CD14-positive monocyte (primary cell): ENCODE results near the gene DOCK8. TPM values are rescaled to one million over a fixed set of nuclear protein-coding genes. Genes with fewer than 3 reads are reported as not detected.
A peak's percentile ranks its signal among the peaks of the same experiment; 100 is the strongest.

Experiments used
- DNase-seq, 3 donors: peaks; one replicate each; pipeline ENCODE4 v3.0.0-alpha.2; 2011 to 2022
- H2AFZ ChIP-seq: 2 replicates; pipeline ENCODE4 v1.6.0; 2012; ENCODE audit warnings: mild to moderate bottlenecking, low read depth, low read length, inconsistent platforms; ENCODE audit not compliant: insufficient read depth, poor library complexity, severe bottlenecking
- H3K27ac ChIP-seq, 2 donors: 1 replicate in 1 of 2; 2 replicates in 1 of 2; pipeline ENCODE4 v1.5.1; 2012 to 2013; ENCODE audit warnings: low read length in 2 of 2, control low read depth in 1 of 2, inconsistent platforms in 1 of 2, low read depth in 1 of 2, mild to moderate bottlenecking in 1 of 2
- H3K27me3 ChIP-seq, 2 donors: one replicate each; pipeline versions ENCODE4 v1.6.0 to v1.6.1; 2011 to 2013; ENCODE audit warnings: low read length in 2 of 2; ENCODE audit not compliant: control insufficient read depth in 2 of 2, insufficient read depth in 2 of 2
- H3K36me3 ChIP-seq, 2 donors: replicated peaks in 1 of 2; 1 replicate in 1 of 2; 2 replicates in 1 of 2; pipeline versions ENCODE4 v1.5.1 to v1.6.1; 2012 to 2013; ENCODE audit warnings: low read length in 2 of 2, control low read depth in 1 of 2, inconsistent platforms in 1 of 2, mild to moderate bottlenecking in 1 of 2; ENCODE audit not compliant: insufficient read depth in 2 of 2, control insufficient read depth in 1 of 2
- H3K4me1 ChIP-seq, 2 donors: 1 replicate in 1 of 2; 2 replicates in 1 of 2; pipeline versions ENCODE4 v1.5.1 to v1.6.1; 2012 to 2013; ENCODE audit warnings: low read length in 2 of 2, control low read depth in 1 of 2, inconsistent platforms in 1 of 2, mild to moderate bottlenecking in 1 of 2, moderate library complexity in 1 of 2; ENCODE audit not compliant: insufficient read depth in 2 of 2, control insufficient read depth in 1 of 2
- H3K4me2 ChIP-seq: replicated peaks from 2 replicates; pipeline ENCODE3; 2012; ENCODE audit warnings: low read length, moderate library complexity, mild to moderate bottlenecking; ENCODE audit not compliant: poor library complexity, severe bottlenecking; ENCODE audit errors: extremely low read depth
- H3K4me3 ChIP-seq, 3 experiments: fragments of 200-600 bp in 1 of 3; sonication (generic) in 1 of 3; replicated peaks in 1 of 3; 1 replicate in 2 of 3; 2 replicates in 1 of 3; pipeline ENCODE4 v1.5.1; 2011 to 2013; ENCODE audit warnings: low read length in 3 of 3, mild to moderate bottlenecking in 3 of 3, control low read depth in 2 of 3, low read depth in 2 of 3, inconsistent platforms in 1 of 3, moderate library complexity in 1 of 3
- H3K79me2 ChIP-seq: 2 replicates; pipeline ENCODE4 v1.6.0; 2012; ENCODE audit warnings: mild to moderate bottlenecking, control low read depth, inconsistent platforms, low read length, moderate library complexity; ENCODE audit not compliant: insufficient read depth
- H3K9ac ChIP-seq: 2 replicates; pipeline ENCODE4 v1.6.0; 2017; ENCODE audit warnings: low read length, mild to moderate bottlenecking; ENCODE audit not compliant: insufficient read depth, poor library complexity, severe bottlenecking
- H3K9me3 ChIP-seq, 2 donors: replicated peaks in 1 of 2; 1 replicate in 1 of 2; 2 replicates in 1 of 2; pipeline versions ENCODE4 v1.5.1 to v1.6.1; 2012 to 2013; ENCODE audit warnings: low read length in 2 of 2, control low read depth in 1 of 2; ENCODE audit not compliant: control insufficient read depth in 1 of 2, insufficient read depth in 1 of 2
- H4K20me1 ChIP-seq: 2 replicates; pipeline ENCODE4 v1.6.0; 2012; ENCODE audit warnings: mild to moderate bottlenecking, low read length, control low read depth, moderate library complexity; ENCODE audit not compliant: insufficient read depth
- H3K27ac Mint-ChIP-seq, 7 donors: one replicate each; pipeline ENCODE4 v1.8.0; 2020; ENCODE audit warnings: mild to moderate bottlenecking in 7 of 7, mixed read lengths in 7 of 7, moderate library complexity in 6 of 7, inconsistent platforms in 2 of 7
- H3K27me3 Mint-ChIP-seq, 3 donors: one replicate each; pipeline ENCODE4 v1.8.0; 2021 to 2022; ENCODE audit warnings: low read depth in 3 of 3, mild to moderate bottlenecking in 3 of 3, mixed read lengths in 3 of 3, moderate library complexity in 3 of 3, inconsistent platforms in 1 of 3
- H3K36me3 Mint-ChIP-seq, 2 donors: one replicate each; pipeline ENCODE4 v1.8.0; 2020; ENCODE audit warnings: mixed read lengths in 2 of 2, inconsistent platforms in 1 of 2, mild to moderate bottlenecking in 1 of 2
- H3K4me1 Mint-ChIP-seq: one replicate; pipeline ENCODE4 v1.8.0; 2020; ENCODE audit warnings: mild to moderate bottlenecking, mixed read lengths
- H3K4me3 Mint-ChIP-seq, 2 donors: one replicate each; pipeline ENCODE4 v1.8.0; 2020; ENCODE audit warnings: mild to moderate bottlenecking in 2 of 2, mixed read lengths in 2 of 2, moderate library complexity in 1 of 2
- H3K9me3 Mint-ChIP-seq, 7 donors: one replicate each; pipeline ENCODE4 v1.8.0; 2020 to 2022; ENCODE audit warnings: mixed read lengths in 7 of 7, mild to moderate bottlenecking in 6 of 7, moderate library complexity in 6 of 7, inconsistent platforms in 2 of 7
- CTCF ChIP-seq: fragments of 200-600 bp; IDR thresholded peaks from one replicate; pipeline ENCODE4 v1.8.0; 2022; ENCODE audit warnings: antibody characterized with exemption, mild to moderate bottlenecking
- WGBS: methylation state at CpG from one replicate; pipeline ENCODE4 v1.1.5; 2013; ENCODE audit warnings: missing lambda C conversion rate; ENCODE audit not compliant: insufficient coverage; 5-methylcytosine and 5-hydroxymethylcytosine counted together
- intact Hi-C, 2 donors: fragments of 100-400 bp; cut with micrococcal nuclease; formaldehyde crosslinking; loops; one replicate each; pipeline versions ENCODE4 v1.15.0 to v1.15.1; 2023
- polyA plus RNA-seq, 3 donors: library from polyadenylated mRNA; depleted of rRNA in 1 of 3; unstranded in 2 of 3; stranded (reverse) in 1 of 3; fragments of 300-500 nt in 2 of 3; fragments of >200 nt in 1 of 3; fragmentation: Illumina TruSeq in 2 of 3; gene quantifications; 1 replicate in 2 of 3; 2 replicates in 1 of 3; pipeline ENCODE4 v1.2.3, GENCODE V29; 2012 to 2021

The DOCK8 gene
- polyA plus RNA-seq, 3 donors = 46.8 to 100 (median 95.4) TPM

DNA sequence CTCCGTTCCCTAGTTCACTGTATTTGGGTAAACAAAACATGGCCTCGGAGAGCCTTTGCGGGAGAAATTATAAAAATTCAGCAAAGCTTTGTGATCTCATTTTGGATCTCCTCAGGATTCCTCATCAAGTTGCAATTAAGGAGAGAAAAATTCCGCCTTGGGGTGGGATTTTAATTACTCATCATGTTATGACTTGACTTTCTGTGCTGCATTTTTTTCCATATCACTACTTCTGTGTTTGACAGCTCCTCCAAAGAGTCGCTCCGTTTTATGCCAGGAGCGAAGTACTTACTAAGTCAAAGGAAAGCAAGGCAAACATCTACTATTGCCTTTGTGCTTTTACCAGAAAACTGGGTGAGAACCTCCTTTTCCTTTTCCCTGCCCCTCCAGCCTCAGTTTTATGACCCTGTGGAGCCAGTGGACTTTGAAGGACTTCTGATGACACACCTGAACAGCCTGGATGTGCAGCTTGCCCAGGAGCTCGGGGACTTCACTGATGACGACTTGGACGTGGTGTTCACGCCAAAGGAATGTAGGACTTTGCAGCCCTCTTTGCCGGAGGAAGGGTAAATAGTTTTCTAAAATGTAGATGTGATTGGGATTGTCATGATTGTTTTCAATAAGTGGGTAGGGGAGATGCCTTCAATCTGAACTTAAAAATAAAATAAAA lies 71.5 kb downstream of the DOCK8 start:
- Histone ChIP-seq H2AFZ (no peak overlapping the region), H3K27me3 (no peaks in the 10 kb centered on the region), H3K4me2 (no peak overlapping the region), H4K20me1 (peaks cover 85% of the 10 kb centered on the region), H3K36me3 (peaks cover 76 to 86% of the 10 kb centered on the region in 2 donors), H3K4me3 (no peak overlapping the region), H3K4me1 (peaks cover 17 to 24% of the 10 kb centered on the region in 2 donors), H3K79me2 (peaks cover 99% of the 10 kb centered on the region), H3K27ac (peak overlapping the region in 1 of 2 donors; percentile 74), H3K9ac (no peak overlapping the region), H3K9me3 (no peaks in the 10 kb centered on the region)
- H3K9me3 Mint-ChIP-seq = no peaks in the 10 kb centered on the region
- 98% methylated on average over 6 of the region's 12 CpGs for WGBS
- peaks cover 75 to 76% of the 10 kb centered on the region in 2 donors for H3K36me3 Mint-ChIP-seq
- intact Hi-C loops = no loop called here
- no peak for TF ChIP-seq CTCF
- no peak for DNase-seq
- peaks cover 30% of the 10 kb centered on the region for H3K4me1 Mint-ChIP-seq
- H3K27ac Mint-ChIP-seq = peak overlapping the region in 2 of 7 donors; percentile 25 to 33
- no peaks in the 10 kb centered on the region for H3K27me3 Mint-ChIP-seq
- H3K4me3 Mint-ChIP-seq = no peak overlapping the region

DNA sequence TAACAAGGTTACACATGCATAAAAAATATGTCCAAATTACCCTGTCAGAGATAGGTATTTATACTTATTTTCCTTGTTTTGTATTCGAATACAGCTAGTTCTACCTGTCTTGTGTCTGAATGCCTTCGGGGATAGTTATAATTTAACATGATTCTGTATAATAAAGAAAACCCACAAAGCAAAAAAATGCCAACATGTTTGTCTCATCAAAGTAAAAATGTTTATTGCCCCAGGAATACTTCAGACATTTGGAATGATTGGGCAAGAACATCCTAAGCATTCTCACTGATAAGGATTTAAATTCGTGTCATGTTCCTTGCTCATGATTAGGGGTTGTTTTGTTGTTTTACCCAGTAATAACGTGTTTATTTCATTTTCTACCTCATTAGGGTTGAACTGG lies 74.5 kb downstream of the DOCK8 start:
- DNase-seq = no peak
- peaks cover 89% of the 10 kb centered on the region for H4K20me1 ChIP-seq
- H3K27ac Mint-ChIP-seq = no peak overlapping the region
- H3K9me3 ChIP-seq = no peaks in the 10 kb centered on the region
- H3K27me3 Mint-ChIP-seq = no peaks in the 10 kb centered on the region
- H3K4me1 Mint-ChIP-seq = peaks cover 10% of the 10 kb centered on the region
- no peak overlapping the region for H3K4me3 Mint-ChIP-seq
- H3K27me3 ChIP-seq = no peaks in the 10 kb centered on the region
- H2AFZ ChIP-seq = no peak overlapping the region
- no peak overlapping the region for H3K9ac ChIP-seq
- H3K36me3 Mint-ChIP-seq = peaks cover 83 to 85% of the 10 kb centered on the region in 2 donors
- no CpG with 5 or more reads among the region's 4 CpGs for WGBS
- H3K79me2 ChIP-seq = peaks cover 99% of the 10 kb centered on the region
- H3K4me3 ChIP-seq = no peak overlapping the region
- peak overlapping the region in 1 of 2 donors; percentile 24 for H3K27ac ChIP-seq
- TF ChIP-seq CTCF = no peak
- H3K9me3 Mint-ChIP-seq = no peaks in the 10 kb centered on the region
- H3K4me2 ChIP-seq = no peak overlapping the region
- intact Hi-C loops = no loop called here
- H3K4me1 ChIP-seq = peaks cover 0 to 6% of the 10 kb centered on the region in 2 donors
- peaks cover 89 to 96% of the 10 kb centered on the region in 2 donors for H3K36me3 ChIP-seq
